A549 (cell line): Measurements from ENCODE around the gene CDKN2A. TPM values are rescaled to one million over a fixed set of nuclear protein-coding genes. Genes with fewer than 3 reads are reported as not detected.

Experiments
- ATAC-seq, 2 experiments: fragments of 200-7000 bp in 1 of 2; fragments of >200 bp in 1 of 2; cut with Nextera tagmentation in 1 of 2; cut with Tn5 transposase in 1 of 2; 3 replicates each; pipeline versions ENCODE4 v1.8.0 to v1.9.1; 2018 to 2020; ENCODE audit warnings: mild to moderate bottlenecking in 1 of 2, moderate library complexity in 1 of 2
- CTCF ChIA-PET: fragments of 300-600 bp; sonication (Branson Sonifier 250); formaldehyde crosslinking; extraction: SDS; loops from one replicate; lab custom pipeline; 2021; ENCODE audit warnings: antibody characterized with exemption, inconsistent platforms; lab: Yijun Ruan, JAX
- POLR2A ChIA-PET: fragments of 350-600 bp; formaldehyde crosslinking; extraction: SDS; loops from one replicate; lab custom pipeline; 2021; ENCODE audit warnings: antibody characterized with exemption, inconsistent platforms; lab: Yijun Ruan, JAX
- DNase-seq, 2 experiments: peaks; one replicate each; pipeline versions ENCODE4 v3.0.0 to v3.0.0-alpha.2; 2011 to 2016; ENCODE audit warnings: low read depth in 1 of 2, low spot score in 1 of 2
- FAIRE-seq: peaks from 2 replicates; lab custom pipeline; 2011; peaks lifted over from hg19 to GRCh38; lab: Jason Lieb, UNC
- H3K27ac ChIP-seq, 2 experiments: fragments of >200 bp; sonication (Bioruptor Twin); formaldehyde crosslinking; 3 replicates each; pipeline ENCODE4 v1.5.1; 2016 to 2017
- H3K4me1 ChIP-seq: fragments of >200 bp; sonication (Bioruptor Twin); formaldehyde crosslinking; 3 replicates; pipeline ENCODE4 v1.6.1; 2016
- H3K4me2 ChIP-seq: fragments of >200 bp; sonication (Bioruptor Twin); formaldehyde crosslinking; 3 replicates; pipeline ENCODE4 v1.6.1; 2016
- H3K4me3 ChIP-seq: fragments of >200 bp; sonication (Bioruptor Twin); formaldehyde crosslinking; 3 replicates; pipeline ENCODE4 v1.5.1; 2016
- H3K9me3 ChIP-seq: fragments of >200 bp; sonication (Bioruptor Twin); formaldehyde crosslinking; 3 replicates; pipeline ENCODE4 v1.6.1; 2016
- BHLHE40 ChIP-seq: IDR thresholded peaks from 2 replicates; pipeline ENCODE4 v1.6.1; 2012; ENCODE audit warnings: low read depth, low read length, inconsistent platforms
- CBX8 ChIP-seq: fragments of 200-600 bp; sonication (generic); IDR thresholded peaks from 2 replicates; pipeline ENCODE4 v1.6.1; 2016
- CEBPB ChIP-seq, 2 experiments: fragments of >200 bp in 1 of 2; sonication (Bioruptor Twin) in 1 of 2; formaldehyde crosslinking in 1 of 2; IDR thresholded peaks; 2 replicates each; pipeline ENCODE4 v1.6.1; 2012 to 2016
- CHD2 ChIP-seq: fragments of 150-350 bp; IDR thresholded peaks from 2 replicates; pipeline ENCODE4 v1.6.1; 2014; ENCODE audit warnings: low read length; ENCODE audit not compliant: partially characterized antibody
- CHD4 ChIP-seq: fragments of 200-600 bp; sonication (generic); IDR thresholded peaks from 2 replicates; pipeline ENCODE4 v1.6.1; 2016; ENCODE audit warnings: antibody characterized with exemption, mild to moderate bottlenecking, borderline replicate concordance
- EHMT2 ChIP-seq: fragments of 200-600 bp; sonication (generic); IDR thresholded peaks from 2 replicates; pipeline ENCODE4 v1.6.1; 2016; ENCODE audit warnings: antibody characterized with exemption, low read depth, mild to moderate bottlenecking, moderate library complexity
- EP300 ChIP-seq, 2 experiments: fragments of >200 bp; sonication (Bioruptor Twin); formaldehyde crosslinking; IDR thresholded peaks; 2 replicates in 1 of 2; 3 replicates in 1 of 2; pipeline ENCODE4 v1.6.1; 2016 to 2017
- FOSL2 ChIP-seq, 2 experiments: fragments of 450-650 bp in 1 of 2; fragments of >200 bp in 1 of 2; sonication (Bioruptor Twin) in 1 of 2; formaldehyde crosslinking; IDR thresholded peaks; 2 replicates each; pipeline versions ENCODE4 v1.5.0 to v1.6.1; 2016 to 2020; ENCODE audit warnings: mild to moderate bottlenecking in 1 of 2, moderate library complexity in 1 of 2
- HDAC2 ChIP-seq: fragments of 200-600 bp; sonication (generic); IDR thresholded peaks from 2 replicates; pipeline ENCODE4 v1.6.1; 2016
- JUNB ChIP-seq: fragments of >200 bp; sonication (Bioruptor Twin); formaldehyde crosslinking; IDR thresholded peaks from 2 replicates; pipeline ENCODE4 v1.6.1; 2016
- KDM5A ChIP-seq: fragments of 200-600 bp; sonication (generic); IDR thresholded peaks from 2 replicates; pipeline ENCODE4 v1.6.1; 2016; ENCODE audit warnings: antibody characterized with exemption, mild to moderate bottlenecking
- NFE2L2 ChIP-seq: fragments of 150-350 bp; conservative IDR thresholded peaks from 2 replicates; pipeline ENCODE4 v1.6.1; 2014; ENCODE audit warnings: low read length
- NPAS2 ChIP-seq: fragments of 250-450 bp; sonication (Bioruptor Pico); IDR thresholded peaks from 2 replicates; pipeline ENCODE4 v1.8.0; 2022; ENCODE audit warnings: mild to moderate bottlenecking, moderate library complexity, borderline replicate concordance
- POLR2A ChIP-seq: IDR thresholded peaks from 2 replicates; pipeline ENCODE4 v1.6.1; 2012; ENCODE audit warnings: mild to moderate bottlenecking, low read length
- POLR2AphosphoS2 ChIP-seq: conservative IDR thresholded peaks from 2 replicates; pipeline ENCODE4 v1.6.1; 2012; ENCODE audit warnings: low read length, improper control_type of control experiment, inconsistent platforms
- RAD21 ChIP-seq, 2 experiments: fragments of >200 bp in 1 of 2; sonication (Bioruptor Twin) in 1 of 2; formaldehyde crosslinking in 1 of 2; IDR thresholded peaks in 1 of 2; conservative IDR thresholded peaks in 1 of 2; 2 replicates in 1 of 2; 3 replicates in 1 of 2; pipeline ENCODE4 v1.6.1; 2012 to 2018; ENCODE audit warnings: inconsistent platforms in 1 of 2
- RNF2 ChIP-seq: fragments of 200-600 bp; sonication (generic); IDR thresholded peaks from 2 replicates; pipeline ENCODE4 v1.6.1; 2016; ENCODE audit warnings: low read depth, mild to moderate bottlenecking, antibody characterized with exemption, moderate library complexity, borderline replicate concordance
- SREBF2 ChIP-seq: fragments of 450-650 bp; IDR thresholded peaks from 2 replicates; pipeline ENCODE4 v1.6.1; 2014; ENCODE audit warnings: mild to moderate bottlenecking, moderate library complexity
- ZSCAN20 ChIP-seq: fragments of 250-450 bp; sonication (Bioruptor Pico); IDR thresholded peaks from 2 replicates; pipeline ENCODE4 v1.8.0; 2022; ENCODE audit warnings: mild to moderate bottlenecking, moderate library complexity
- WGBS: methylation state at CpG from one replicate; pipeline ENCODE4 v1.1.6; 2017; ENCODE audit errors: missing lambda C conversion rate; 5-methylcytosine and 5-hydroxymethylcytosine counted together
- polyA plus RNA-seq, 4 experiments: library from polyadenylated mRNA; depleted of rRNA in 3 of 4; stranded (reverse); fragments of >200 nt; fragmentation: RNase III in 1 of 4; extraction: RNeasy Plus Mini Kit Qiagen cat#74134 plus additional on column Dnase treatment in 1 of 4; gene quantifications; 2 replicates in 3 of 4; 3 replicates in 1 of 4; pipeline ENCODE4 v1.2.3, GENCODE V29; 2011 to 2017
- TF ChIP-seq, protein P1 (sequence below): fragments of 450-650 bp; IDR thresholded peaks from 2 replicates; pipeline ENCODE4 v1.6.1; 2014; ENCODE audit warnings: antibody characterized with exemption
- TF ChIP-seq, protein P2 (sequence below): IDR thresholded peaks from 2 replicates; pipeline ENCODE4 v1.6.1; 2012; ENCODE audit warnings: low read depth, borderline replicate concordance
- TF ChIP-seq, protein P3 (sequence below): fragments of >200 bp; sonication (Bioruptor Twin); formaldehyde crosslinking; IDR thresholded peaks from 3 replicates; pipeline ENCODE4 v1.5.1; 2016
- TF ChIP-seq, protein P4 (sequence below): fragments of 250-450 bp; sonication (Bioruptor Pico); IDR thresholded peaks from 2 replicates; pipeline ENCODE4 v1.5.0; 2020; ENCODE audit warnings: low read depth, mild to moderate bottlenecking, moderate library complexity
- TF ChIP-seq, protein P5 (sequence below): IDR thresholded peaks from 2 replicates; pipeline ENCODE4 v1.6.1; 2012

Gene CDKN2A
- polyA plus RNA-seq, 2 of the 4 experiments (the other 2 are of a cell fraction): not detected

DNA sequence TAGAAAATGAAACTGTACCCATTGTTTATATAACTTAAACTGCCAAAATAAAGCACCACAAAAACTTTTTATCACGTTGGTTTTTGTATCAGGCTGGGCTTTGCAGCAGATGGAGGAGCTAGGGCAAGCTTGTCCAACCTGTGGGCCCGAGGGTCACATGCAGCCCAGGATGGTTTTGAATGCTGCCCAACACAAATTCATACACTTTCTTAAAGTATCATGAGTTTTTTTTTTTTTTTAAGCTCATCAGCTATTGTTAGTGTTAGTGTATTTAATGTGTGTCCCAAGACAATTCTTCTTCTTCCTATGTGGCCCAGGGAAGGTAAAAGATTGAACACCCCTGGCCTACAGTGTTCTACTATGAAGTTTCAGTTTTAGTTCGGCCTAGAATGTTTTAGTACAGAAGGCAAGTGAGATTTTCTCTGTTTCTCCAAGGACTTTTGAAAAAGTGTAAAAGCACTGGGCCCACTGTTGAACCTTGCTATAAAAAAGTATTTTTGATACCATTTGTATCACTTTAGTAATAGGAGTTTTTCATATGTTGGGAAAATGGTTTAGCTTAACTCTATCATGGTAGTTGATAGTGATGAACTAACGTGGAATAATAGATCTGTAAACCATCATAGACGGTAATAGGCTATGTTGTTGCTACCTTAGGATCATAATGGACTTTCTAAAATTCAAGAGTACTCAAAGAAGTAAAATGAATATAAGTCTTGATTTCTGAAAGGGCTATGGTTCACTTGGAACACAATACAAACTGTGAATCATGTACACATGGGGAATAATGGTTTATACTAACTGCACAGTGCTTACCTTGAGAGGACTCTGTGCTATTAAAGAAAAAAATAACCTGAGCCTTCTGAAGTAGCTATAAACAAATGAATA lies 2.9 kb downstream of the CDKN2A start:
- FAIRE-seq (no peak), ATAC-seq (no peak), DNase-seq (no peak)
- H3K4me3 ChIP-seq: no peak overlapping the region
- TF ChIP-seq JUNB (no peak), CHD2 (no peak), POLR2A (no peak), NFE2L2 (no peak), CHD4 (no peak), POLR2AphosphoS2 (no peak), CEBPB (IDR thresholded peaks at IDR 0.05) (no peak), SREBF2 (no peak), EP300 (IDR thresholded peaks at IDR 0.05) (no peak), FOSL2 (IDR thresholded peaks at IDR 0.05) (no peak), FOSL2 (CRISPR knock-in tag; IDR thresholded peaks at IDR 0.05) (no peak), ZSCAN20 (no peak), BHLHE40 (no peak)
- TF ChIP-seq, protein P1, sequence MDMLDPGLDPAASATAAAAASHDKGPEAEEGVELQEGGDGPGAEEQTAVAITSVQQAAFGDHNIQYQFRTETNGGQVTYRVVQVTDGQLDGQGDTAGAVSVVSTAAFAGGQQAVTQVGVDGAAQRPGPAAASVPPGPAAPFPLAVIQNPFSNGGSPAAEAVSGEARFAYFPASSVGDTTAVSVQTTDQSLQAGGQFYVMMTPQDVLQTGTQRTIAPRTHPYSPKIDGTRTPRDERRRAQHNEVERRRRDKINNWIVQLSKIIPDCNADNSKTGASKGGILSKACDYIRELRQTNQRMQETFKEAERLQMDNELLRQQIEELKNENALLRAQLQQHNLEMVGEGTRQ: no peak
- TF ChIP-seq, protein P2, sequence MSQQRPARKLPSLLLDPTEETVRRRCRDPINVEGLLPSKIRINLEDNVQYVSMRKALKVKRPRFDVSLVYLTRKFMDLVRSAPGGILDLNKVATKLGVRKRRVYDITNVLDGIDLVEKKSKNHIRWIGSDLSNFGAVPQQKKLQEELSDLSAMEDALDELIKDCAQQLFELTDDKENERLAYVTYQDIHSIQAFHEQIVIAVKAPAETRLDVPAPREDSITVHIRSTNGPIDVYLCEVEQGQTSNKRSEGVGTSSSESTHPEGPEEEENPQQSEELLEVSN: no peak
- TF ChIP-seq, protein P3, sequence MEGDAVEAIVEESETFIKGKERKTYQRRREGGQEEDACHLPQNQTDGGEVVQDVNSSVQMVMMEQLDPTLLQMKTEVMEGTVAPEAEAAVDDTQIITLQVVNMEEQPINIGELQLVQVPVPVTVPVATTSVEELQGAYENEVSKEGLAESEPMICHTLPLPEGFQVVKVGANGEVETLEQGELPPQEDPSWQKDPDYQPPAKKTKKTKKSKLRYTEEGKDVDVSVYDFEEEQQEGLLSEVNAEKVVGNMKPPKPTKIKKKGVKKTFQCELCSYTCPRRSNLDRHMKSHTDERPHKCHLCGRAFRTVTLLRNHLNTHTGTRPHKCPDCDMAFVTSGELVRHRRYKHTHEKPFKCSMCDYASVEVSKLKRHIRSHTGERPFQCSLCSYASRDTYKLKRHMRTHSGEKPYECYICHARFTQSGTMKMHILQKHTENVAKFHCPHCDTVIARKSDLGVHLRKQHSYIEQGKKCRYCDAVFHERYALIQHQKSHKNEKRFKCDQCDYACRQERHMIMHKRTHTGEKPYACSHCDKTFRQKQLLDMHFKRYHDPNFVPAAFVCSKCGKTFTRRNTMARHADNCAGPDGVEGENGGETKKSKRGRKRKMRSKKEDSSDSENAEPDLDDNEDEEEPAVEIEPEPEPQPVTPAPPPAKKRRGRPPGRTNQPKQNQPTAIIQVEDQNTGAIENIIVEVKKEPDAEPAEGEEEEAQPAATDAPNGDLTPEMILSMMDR: no peak
- WGBS: no CpG with 5 or more reads among the region's 5 CpGs
- H3K4me1 ChIP-seq: no peaks in the 10 kb centered on the region
- ChIA-PET CTCF (no interaction called here), POLR2A (no interaction called here)
- no peak overlapping the region for H3K27ac ChIP-seq
- no peak overlapping the region for H3K4me2 ChIP-seq
- H3K9me3 ChIP-seq: no peaks in the 10 kb centered on the region

DNA sequence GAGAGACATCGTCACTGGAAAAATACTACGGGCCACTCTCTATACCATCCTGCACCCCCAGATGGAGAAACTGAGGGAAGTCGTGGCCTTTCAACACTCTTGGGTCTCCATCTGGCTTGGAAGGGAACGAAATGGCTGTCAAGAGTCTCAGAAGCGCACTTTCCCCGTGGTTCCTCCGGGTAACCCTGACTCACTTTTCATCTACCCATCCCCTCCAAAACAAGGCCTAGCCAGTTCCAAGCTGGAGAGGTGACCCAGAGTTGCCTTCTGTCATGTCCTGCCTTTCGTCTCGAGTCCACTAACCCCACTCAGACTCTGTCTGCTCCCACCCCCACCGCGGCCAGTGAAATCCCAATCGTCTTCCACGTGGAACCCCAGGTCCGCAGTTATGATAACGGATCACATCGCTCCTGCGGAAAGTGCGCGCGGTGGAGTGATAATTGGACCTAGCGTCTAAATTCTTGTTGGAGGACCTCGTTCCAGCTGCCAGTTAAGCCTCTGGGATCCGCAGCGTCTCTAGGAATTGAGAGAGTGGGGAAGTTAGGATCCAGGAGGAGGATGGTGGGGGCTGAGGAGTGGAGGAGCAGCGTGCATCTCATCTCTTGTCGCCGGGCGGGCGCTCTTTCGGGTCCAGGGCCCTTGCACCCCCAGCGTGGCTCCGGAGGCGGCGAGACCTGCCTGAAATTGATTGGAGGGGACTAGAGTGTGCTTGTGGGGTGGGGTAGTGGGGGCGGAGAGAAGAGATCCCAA lies 4.6 kb downstream of the CDKN2A start:
- DNase-seq (no peak), FAIRE-seq (no peak), ATAC-seq (no peak)
- TF ChIP-seq RAD21 (conservative IDR thresholded peaks at IDR 0.05 in 1 of 2, IDR thresholded peaks at IDR 0.05 in 1 of 2) (no peak), KDM5A (no peak), ZSCAN20 (no peak), RNF2 (no peak), NPAS2 (CRISPR knock-in tag) (no peak), HDAC2 (no peak), CBX8 (no peak), EHMT2 (no peak)
- TF ChIP-seq, protein P1: no peak
- TF ChIP-seq, protein P4, sequence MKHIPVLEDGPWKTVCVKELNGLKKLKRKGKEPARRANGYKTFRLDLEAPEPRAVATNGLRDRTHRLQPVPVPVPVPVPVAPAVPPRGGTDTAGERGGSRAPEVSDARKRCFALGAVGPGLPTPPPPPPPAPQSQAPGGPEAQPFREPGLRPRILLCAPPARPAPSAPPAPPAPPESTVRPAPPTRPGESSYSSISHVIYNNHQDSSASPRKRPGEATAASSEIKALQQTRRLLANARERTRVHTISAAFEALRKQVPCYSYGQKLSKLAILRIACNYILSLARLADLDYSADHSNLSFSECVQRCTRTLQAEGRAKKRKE (CRISPR knock-in tag): no peak
- TF ChIP-seq, protein P5, sequence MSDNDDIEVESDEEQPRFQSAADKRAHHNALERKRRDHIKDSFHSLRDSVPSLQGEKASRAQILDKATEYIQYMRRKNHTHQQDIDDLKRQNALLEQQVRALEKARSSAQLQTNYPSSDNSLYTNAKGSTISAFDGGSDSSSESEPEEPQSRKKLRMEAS: no peak
- no peak overlapping the region for H3K4me2 ChIP-seq
- ChIA-PET POLR2A (no interaction called here), CTCF (no interaction called here)
- no CpG with 5 or more reads among the region's 35 CpGs for WGBS
- no peaks in the 10 kb centered on the region for H3K9me3 ChIP-seq
- H3K4me1 ChIP-seq: no peaks in the 10 kb centered on the region
- H3K27ac ChIP-seq: no peak overlapping the region
- no peak overlapping the region for H3K4me3 ChIP-seq
